ENCODE data around the gene MICA.
"Not testable (repeated sequence)": the region's sequence is repeated elsewhere in the genome, so short reads cannot be mapped to it uniquely, and the experiment has no call there.

The MICA gene

DNA sequence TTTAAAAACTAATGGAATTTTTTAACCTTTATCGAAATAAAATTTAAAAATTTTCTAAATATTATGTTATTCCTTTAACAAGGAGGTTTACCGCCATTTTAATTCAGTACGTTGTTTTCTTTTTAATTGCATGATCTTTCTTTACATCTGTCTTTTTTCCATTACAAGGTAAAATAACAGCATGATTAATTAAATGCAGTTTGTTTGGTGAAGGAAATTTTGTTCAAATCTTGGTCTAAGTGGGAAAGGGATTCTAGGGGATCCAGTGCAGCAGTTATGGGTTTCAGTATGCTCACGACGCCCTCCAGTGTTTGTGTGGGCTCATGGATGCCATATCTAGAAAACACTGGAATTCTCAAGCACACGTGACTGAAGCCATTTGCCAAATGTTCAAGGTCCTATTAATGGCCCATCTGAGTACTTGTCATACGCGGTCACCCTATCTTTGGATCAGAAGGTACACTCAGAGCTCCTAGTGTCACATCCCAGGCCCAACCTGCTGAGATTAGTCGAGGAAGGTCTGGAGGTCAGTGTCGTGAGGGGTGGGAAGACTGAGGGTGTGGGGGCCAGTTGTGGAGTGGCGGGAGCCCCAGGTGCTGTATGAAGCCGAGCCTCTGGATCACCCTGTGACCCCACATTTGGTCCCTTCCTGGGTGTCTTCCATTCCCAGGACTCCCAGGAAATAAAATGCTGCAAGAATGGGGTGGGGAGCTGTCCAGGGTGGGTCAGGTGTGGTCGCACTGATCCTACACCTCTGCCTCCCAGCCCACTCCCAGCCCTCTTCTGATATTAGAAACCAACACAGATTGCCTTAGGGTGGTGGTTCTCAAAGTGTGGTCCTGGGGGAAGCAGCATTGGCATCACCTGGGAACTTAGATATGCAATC is 14.2 kb upstream of the MICA start:
- H3K27ac ChIP-seq (ENCODE audit: extremely low read depth, low read depth, low read length); H3K4me1 ChIP-seq (ENCODE audit: control insufficient read depth, insufficient read depth, low read length); H3K4me3 ChIP-seq (ENCODE audit: low read depth, low read length); POLR2A ChIA-PET; CTCF ChIA-PET; H3K9me3 ChIP-seq (ENCODE audit: control insufficient read depth, insufficient read depth, low read depth, low read length); H3K36me3 ChIP-seq (ENCODE audit: control insufficient read depth in 2 of 2, insufficient read depth in 1 of 2, low read length in 2 of 2): not testable (repeated sequence)
- TF ChIP-seq, protein P1, sequence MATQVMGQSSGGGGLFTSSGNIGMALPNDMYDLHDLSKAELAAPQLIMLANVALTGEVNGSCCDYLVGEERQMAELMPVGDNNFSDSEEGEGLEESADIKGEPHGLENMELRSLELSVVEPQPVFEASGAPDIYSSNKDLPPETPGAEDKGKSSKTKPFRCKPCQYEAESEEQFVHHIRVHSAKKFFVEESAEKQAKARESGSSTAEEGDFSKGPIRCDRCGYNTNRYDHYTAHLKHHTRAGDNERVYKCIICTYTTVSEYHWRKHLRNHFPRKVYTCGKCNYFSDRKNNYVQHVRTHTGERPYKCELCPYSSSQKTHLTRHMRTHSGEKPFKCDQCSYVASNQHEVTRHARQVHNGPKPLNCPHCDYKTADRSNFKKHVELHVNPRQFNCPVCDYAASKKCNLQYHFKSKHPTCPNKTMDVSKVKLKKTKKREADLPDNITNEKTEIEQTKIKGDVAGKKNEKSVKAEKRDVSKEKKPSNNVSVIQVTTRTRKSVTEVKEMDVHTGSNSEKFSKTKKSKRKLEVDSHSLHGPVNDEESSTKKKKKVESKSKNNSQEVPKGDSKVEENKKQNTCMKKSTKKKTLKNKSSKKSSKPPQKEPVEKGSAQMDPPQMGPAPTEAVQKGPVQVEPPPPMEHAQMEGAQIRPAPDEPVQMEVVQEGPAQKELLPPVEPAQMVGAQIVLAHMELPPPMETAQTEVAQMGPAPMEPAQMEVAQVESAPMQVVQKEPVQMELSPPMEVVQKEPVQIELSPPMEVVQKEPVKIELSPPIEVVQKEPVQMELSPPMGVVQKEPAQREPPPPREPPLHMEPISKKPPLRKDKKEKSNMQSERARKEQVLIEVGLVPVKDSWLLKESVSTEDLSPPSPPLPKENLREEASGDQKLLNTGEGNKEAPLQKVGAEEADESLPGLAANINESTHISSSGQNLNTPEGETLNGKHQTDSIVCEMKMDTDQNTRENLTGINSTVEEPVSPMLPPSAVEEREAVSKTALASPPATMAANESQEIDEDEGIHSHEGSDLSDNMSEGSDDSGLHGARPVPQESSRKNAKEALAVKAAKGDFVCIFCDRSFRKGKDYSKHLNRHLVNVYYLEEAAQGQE (tag by site-specific recombination; IDR thresholded peaks at IDR 0.05) = 0 out of 2 replicates have a peak, but pooled peaks have one; percentile 21

DNA sequence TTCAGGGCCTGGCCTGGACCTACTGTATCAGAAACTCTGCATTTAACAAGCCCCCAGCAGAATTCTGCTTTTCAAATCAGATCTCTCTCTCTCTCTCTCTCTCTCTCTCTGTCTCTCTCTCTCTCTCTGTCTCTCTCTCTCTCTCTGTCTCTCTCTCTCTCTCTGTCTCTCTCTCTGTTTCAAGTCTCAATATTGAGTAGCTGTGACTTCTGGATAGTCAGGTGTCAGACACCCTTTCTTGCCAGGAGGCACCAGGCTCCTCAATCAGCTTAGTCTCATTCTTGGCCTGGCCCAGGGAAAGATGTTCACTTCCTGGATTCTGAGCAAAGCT is 13.6 kb upstream of the MICA start:
- H3K4me3 ChIP-seq (ENCODE audit: low read depth, low read length); H3K27ac ChIP-seq (ENCODE audit: extremely low read depth, low read depth, low read length); H3K36me3 ChIP-seq (ENCODE audit: control insufficient read depth in 2 of 2, insufficient read depth in 1 of 2, low read length in 2 of 2); H3K4me1 ChIP-seq (ENCODE audit: control insufficient read depth, insufficient read depth, low read length); H3K9me3 ChIP-seq (ENCODE audit: control insufficient read depth, insufficient read depth, low read depth, low read length); POLR2A ChIA-PET; CTCF ChIA-PET: not testable (repeated sequence)
- TF ChIP-seq, protein P1 (tag by site-specific recombination; IDR thresholded peaks at IDR 0.05) = 0 out of 2 replicates have a peak, but pooled peaks have one; percentile 1
- TF ChIP-seq ZNF596 (tag by site-specific recombination; IDR thresholded peaks at IDR 0.05) = peak; percentile 97

DNA sequence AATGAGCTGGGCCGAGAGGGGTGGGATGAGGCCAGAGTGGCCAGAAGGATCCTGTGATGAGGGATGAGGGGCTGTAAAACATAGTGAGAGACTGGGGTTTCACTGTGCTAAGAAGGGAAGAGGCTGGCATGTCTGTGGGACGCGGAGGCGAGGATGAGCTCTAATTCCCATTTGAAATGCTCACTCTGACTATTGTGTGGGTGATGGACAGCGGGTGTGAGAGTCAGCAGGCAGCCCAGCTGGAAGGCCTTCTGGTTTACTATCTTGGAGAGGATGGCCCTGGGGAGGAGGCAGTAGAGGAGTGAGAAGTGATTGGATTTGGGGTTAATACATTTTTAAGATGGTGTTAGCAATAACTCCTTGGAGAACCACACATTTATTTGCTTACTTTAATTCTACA is 9.5 kb upstream of the MICA start:
- H3K27ac ChIP-seq (ENCODE audit: extremely low read depth, low read depth, low read length) = no peak overlapping the region
- 0 out of 2 replicates have a peak, but pooled peaks cover 2% of the 10 kb centered on the region for H3K4me1 ChIP-seq (ENCODE audit: control insufficient read depth, insufficient read depth, low read length)
- H3K4me3 ChIP-seq (ENCODE audit: low read depth, low read length) = no peak overlapping the region
- ChIA-PET POLR2A (no interaction called here), CTCF (interaction anchor here (0.5 to 10.0 kb wide), 4 partner anchors 50 to 1215 kb away, joined by 3 to 98 read pairs (median 4); no protein-coding TSS in a partner anchor)
- 0 out of 2 replicates have a peak, but pooled peaks have one; percentile 23 for TF ChIP-seq ZFHX2 (tag by site-specific recombination; conservative IDR thresholded peaks at IDR 0.05)
- TF ChIP-seq ZIC2 (tag by site-specific recombination; IDR thresholded peaks at IDR 0.05) = no peak
- no peak for TF ChIP-seq ZSCAN30 (tag by site-specific recombination; IDR thresholded peaks at IDR 0.05)
- peak; percentile 24; the same call in 1 of the 2 replicates for TF ChIP-seq EGR2 (tag by site-specific recombination; IDR thresholded peaks at IDR 0.05; ENCODE audit: low read depth)
- no peaks in the 10 kb centered on the region for H3K36me3 ChIP-seq (ENCODE audit: control insufficient read depth in 2 of 2, insufficient read depth in 1 of 2, low read length in 2 of 2)
- no peaks in the 10 kb centered on the region for H3K9me3 ChIP-seq (ENCODE audit: control insufficient read depth, insufficient read depth, low read depth, low read length)

DNA sequence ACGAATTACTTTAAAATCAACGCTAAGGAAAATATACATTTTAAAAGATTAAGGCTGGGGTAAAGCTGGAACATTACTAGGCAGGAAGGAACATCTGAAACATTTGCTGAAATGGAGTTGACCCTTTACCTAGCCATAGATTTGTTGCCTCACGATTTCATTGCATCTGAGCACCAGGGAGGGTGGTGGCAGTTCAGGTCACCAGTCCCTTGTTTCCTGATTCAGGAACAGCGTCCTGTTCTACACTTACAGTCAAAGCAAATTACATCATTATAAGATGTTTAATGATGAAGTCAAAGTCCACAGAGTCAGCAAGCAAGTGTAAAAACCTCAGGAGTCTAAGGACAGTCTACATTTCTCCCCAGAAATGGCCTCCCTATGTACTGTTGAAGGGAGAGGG is 9.0 kb upstream of the MICA start:
- no peaks in the 10 kb centered on the region for H3K36me3 ChIP-seq (ENCODE audit: control insufficient read depth in 2 of 2, insufficient read depth in 1 of 2, low read length in 2 of 2)
- CTCF ChIA-PET = interaction anchor here (0.5 to 10.0 kb wide), 8 partner anchors 16 to 1216 kb away, joined by 3 to 98 read pairs (median 3); no protein-coding TSS in a partner anchor
- 0 out of 2 replicates have a peak, but pooled peaks cover 2% of the 10 kb centered on the region for H3K4me1 ChIP-seq (ENCODE audit: control insufficient read depth, insufficient read depth, low read length)
- H3K9me3 ChIP-seq (ENCODE audit: control insufficient read depth, insufficient read depth, low read depth, low read length) = no peaks in the 10 kb centered on the region
- TF ChIP-seq ZFP69B (tag by site-specific recombination; IDR thresholded peaks at IDR 0.05) = no peak
- no peak for TF ChIP-seq ZNF596 (tag by site-specific recombination; IDR thresholded peaks at IDR 0.05)
- TF ChIP-seq, protein P2, sequence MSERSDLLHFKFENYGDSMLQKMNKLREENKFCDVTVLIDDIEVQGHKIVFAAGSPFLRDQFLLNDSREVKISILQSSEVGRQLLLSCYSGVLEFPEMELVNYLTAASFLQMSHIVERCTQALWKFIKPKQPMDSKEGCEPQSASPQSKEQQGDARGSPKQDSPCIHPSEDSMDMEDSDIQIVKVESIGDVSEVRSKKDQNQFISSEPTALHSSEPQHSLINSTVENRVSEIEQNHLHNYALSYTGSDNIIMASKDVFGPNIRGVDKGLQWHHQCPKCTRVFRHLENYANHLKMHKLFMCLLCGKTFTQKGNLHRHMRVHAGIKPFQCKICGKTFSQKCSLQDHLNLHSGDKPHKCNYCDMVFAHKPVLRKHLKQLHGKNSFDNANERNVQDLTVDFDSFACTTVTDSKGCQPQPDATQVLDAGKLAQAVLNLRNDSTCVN (tag by site-specific recombination; optimal IDR thresholded peaks at IDR 0.05) = no peak
- no peak for TF ChIP-seq MEIS1 (CRISPR knock-in tag; IDR thresholded peaks at IDR 0.05; ENCODE audit: borderline replicate concordance)
- TF ChIP-seq ZNF623 (tag by site-specific recombination; IDR thresholded peaks at IDR 0.05) = no peak
- POLR2A ChIA-PET = no interaction called here
- H3K4me3 ChIP-seq (ENCODE audit: low read depth, low read length) = no peak overlapping the region
- H3K27ac ChIP-seq (ENCODE audit: extremely low read depth, low read depth, low read length) = no peak overlapping the region
